Effector CD8-positive, alpha-beta T cell (primary cell): ENCODE measurements around the gene CMYA5.
"Not testable (repeated sequence)": the region's sequence is repeated elsewhere in the genome, so short reads cannot be mapped to it uniquely, and the experiment has no call there.

Experiments used
- DNase-seq: peaks from one replicate; lab custom pipeline; 2025; lab: John Stamatoyannopoulos, UW

CMYA5 gene

GRCh38 chr5:79746642-79747569 is 57.3 kb downstream of the CMYA5 start:
- DNase-seq, result no peak

GRCh38 chr5:79750611-79751510 is 61.2 kb downstream of the CMYA5 start:
- DNase-seq, result no peak

- DNase-seq, result no peak
These were observed 63.5 kb downstream of the CMYA5 start for GRCh38 chr5:79753092-79753491.

- no peak for DNase-seq
These were observed 64.4 kb downstream of the CMYA5 start for GRCh38 chr5:79753877-79754645.

GRCh38 chr5:79754865-79755555 is 65.4 kb downstream of the CMYA5 start:
- no peak for DNase-seq

GRCh38 chr5:79756076-79756475 is 66.4 kb downstream of the CMYA5 start:
- no peak for DNase-seq

GRCh38 chr5:79759436-79759835 is 69.8 kb downstream of the CMYA5 start:
- DNase-seq, result no peak

- DNase-seq, result no peak
These were observed 70.2 kb downstream of the CMYA5 start for GRCh38 chr5:79759848-79760247.

- DNase-seq, result no peak
These were observed 73.3 kb downstream of the CMYA5 start for GRCh38 chr5:79762929-79763328.

- DNase-seq, result not testable (repeated sequence)
These were observed 74.5 kb downstream of the CMYA5 start for GRCh38 chr5:79764147-79764546.

- no peak for DNase-seq
These were observed 81.8 kb downstream of the CMYA5 start for GRCh38 chr5:79771387-79771786.

- DNase-seq, result no peak
These were observed 83.0 kb downstream of the CMYA5 start for GRCh38 chr5:79772651-79773050.

- DNase-seq, result no peak
These were observed 84.0 kb downstream of the CMYA5 start for GRCh38 chr5:79773612-79774011.

- DNase-seq, result no peak
These were observed 84.7 kb downstream of the CMYA5 start for GRCh38 chr5:79774171-79774854.

GRCh38 chr5:79774855-79775237 is 85.2 kb downstream of the CMYA5 start:
- DNase-seq, result no peak

- not testable (repeated sequence) for DNase-seq
These were observed 95.1 kb downstream of the CMYA5 start for GRCh38 chr5:79784741-79785140.

GRCh38 chr5:79785983-79786382 is 96.3 kb downstream of the CMYA5 start:
- DNase-seq, result no peak

- no peak for DNase-seq
These were observed 97.8 kb downstream of the CMYA5 start for GRCh38 chr5:79787448-79787847.

GRCh38 chr5:79791843-79792242 is 102.2 kb downstream of the CMYA5 start:
- DNase-seq, result no peak

GRCh38 chr5:79792463-79792862 is 102.8 kb downstream of the CMYA5 start:
- DNase-seq, result no peak

- no peak for DNase-seq
These were observed 103.7 kb downstream of the CMYA5 start for GRCh38 chr5:79793304-79793703.
